AG04450 (cell line): ENCODE measurements around the gene ACADL. TPM values are rescaled to one million over a fixed set of nuclear protein-coding genes. Genes with fewer than 3 reads are reported as not detected.
A peak's percentile ranks its signal among the peaks of the same experiment; 100 is the strongest.

Experiments
- CTCF ChIA-PET: fragments of 300-600, 350-600 bp; formaldehyde crosslinking; extraction: SDS; loops from one replicate; lab custom pipeline; 2022; ENCODE audit warnings: antibody characterized with exemption, inconsistent platforms; lab: Charles Lee
- POLR2A ChIA-PET: fragments of 350-600 bp; formaldehyde crosslinking; extraction: SDS; loops from one replicate; lab custom pipeline; 2021; ENCODE audit warnings: antibody characterized with exemption, inconsistent platforms; lab: Yijun Ruan, JAX
- DNase-seq: peaks from one replicate; pipeline ENCODE4 v3.0.0-alpha.2; 2011; ENCODE audit warnings: low read depth, low spot score
- H3K27ac ChIP-seq: one replicate; pipeline ENCODE4 v1.5.1; 2012; ENCODE audit warnings: low read depth, low read length, control low read depth
- H3K27me3 ChIP-seq: one replicate; pipeline ENCODE4 v1.6.0; 2012; ENCODE audit warnings: low read length; ENCODE audit not compliant: control insufficient read depth, insufficient read depth
- H3K4me3 ChIP-seq: 2 replicates; pipeline ENCODE4 v1.5.1; 2011; ENCODE audit warnings: mild to moderate bottlenecking, low read depth, low read length, control low read depth
- H3K9me3 ChIP-seq: 2 replicates; pipeline ENCODE4 v1.5.1; 2012; ENCODE audit warnings: low read length; ENCODE audit not compliant: control insufficient read depth, insufficient read depth
- CTCF ChIP-seq: IDR thresholded peaks from 2 replicates; pipeline ENCODE4 v1.5.1; 2011; ENCODE audit warnings: low read depth, low read length, control low read depth, inconsistent platforms
- polyA plus RNA-seq: library from polyadenylated mRNA; depleted of rRNA; stranded (reverse); fragments of >200 nt; gene quantifications from 2 replicates; pipeline ENCODE4 v1.2.3, GENCODE V29; 2011

Gene ACADL
- polyA plus RNA-seq, 1 experiment = not detected

GRCh38 chr2:210172219-210172575 lies 53.0 kb downstream of the ACADL start:
- H3K27ac ChIP-seq = no peak overlapping the region

GRCh38 chr2:210171309-210172218 lies 53.7 kb downstream of the ACADL start, which contains the start of gene KANSL1L:
Gene KANSL1L (minus strand): TSS chr2:210171409. CDS start chr2:210154582, 16,827 bp downstream.
- DNase-seq = peak; percentile 93
- Histone ChIP-seq H3K4me3 (peak within 1 kb of the TSS; percentile 86), H3K27me3 (no peaks in the 10 kb centered on the region), H3K9me3 (no peaks in the 10 kb centered on the region), H3K27ac (peak within 1 kb of the TSS; percentile 94)
- CTCF ChIA-PET = interaction anchor here (0.8 to 1.5 kb wide), 4 partner anchors 23 to 27 kb away, joined by 3 to 10 read pairs (median 6); no protein-coding TSS in a partner anchor
- TF ChIP-seq CTCF = no peak
- POLR2A ChIA-PET = interaction anchor here (0.5 to 0.7 kb wide), 2 partner anchors 11 to 835 kb away, joined by 3 read pairs; no protein-coding TSS in a partner anchor

More at GRCh38 chr2:210172219-210172575, 53.0 kb downstream of the ACADL start:
- POLR2A ChIA-PET = no interaction called here
- Histone ChIP-seq H3K4me3 (peak overlapping the region; percentile 69), H3K9me3 (no peaks in the 10 kb centered on the region), H3K27me3 (no peaks in the 10 kb centered on the region)
- DNase-seq = no peak
- TF ChIP-seq CTCF = no peak
- CTCF ChIA-PET = interaction anchor here (1.1 to 1.5 kb wide), 2 partner anchors 23 to 26 kb away, joined by 5 to 10 read pairs; no protein-coding TSS in a partner anchor

GRCh38 chr2:210170446-210171303 lies 54.6 kb downstream of the ACADL start:
- TF ChIP-seq CTCF = no peak
- H3K27ac ChIP-seq = peak overlapping the region; percentile 94
- ChIA-PET CTCF (interaction anchor here (0.8 to 0.9 kb wide), 2 partner anchors 24 to 25 kb away, joined by 3 to 8 read pairs; no protein-coding TSS in a partner anchor), POLR2A (interaction anchor here (0.5 to 0.7 kb wide), 2 partner anchors 11 to 834 kb away, joined by 3 read pairs; no protein-coding TSS in a partner anchor)
- H3K4me3 ChIP-seq = peak overlapping the region; percentile 86
- peak; percentile 95 for DNase-seq
- no peaks in the 10 kb centered on the region for H3K27me3 ChIP-seq
- no peaks in the 10 kb centered on the region for H3K9me3 ChIP-seq

- Histone ChIP-seq H3K27ac (peak overlapping the region; percentile 85), H3K4me3 (peak overlapping the region; percentile 78), H3K9me3 (no peaks in the 10 kb centered on the region), H3K27me3 (no peaks in the 10 kb centered on the region)
- no peak for DNase-seq
- no peak for TF ChIP-seq CTCF
- CTCF ChIA-PET = no interaction called here
- POLR2A ChIA-PET = no interaction called here
Measured at GRCh38 chr2:210170196-210170445, 55.1 kb downstream of the ACADL start.
